A673 (cell line): ENCODE data around the gene SCMH1. TPM values are rescaled to one million over a fixed set of nuclear protein-coding genes. Genes with fewer than 3 reads are reported as not detected.

Experiments
- BruUV-seq: library from RNA; stranded (reverse); fragments of 400-500 nt; replicated peaks from 2 replicates; lab custom pipeline; 2021; lab: Mats Ljungman, UMichigan
- CTCF ChIA-PET: fragments of 300-600 bp; sonication (Branson Sonifier 250); formaldehyde crosslinking; loops from one replicate; lab custom pipeline; 2022; ENCODE audit warnings: antibody characterized with exemption; lab: Charles Lee
- POLR2A ChIA-PET: fragments of 300-600 bp; sonication (Branson Sonifier 250); formaldehyde crosslinking; loops from one replicate; lab custom pipeline; 2022; ENCODE audit warnings: antibody characterized with exemption; ENCODE audit not compliant: low non-redundant PET; lab: Charles Lee
- DNase-seq: peaks from one replicate; pipeline ENCODE4 v3.0.0-alpha.2; 2015; ENCODE audit warnings: low spot score
- H3K27ac ChIP-seq: fragments of 200-600 bp; sonication (generic); 2 replicates; pipeline ENCODE4 v1.5.1; 2016; ENCODE audit warnings: mixed run types, low read depth, mild to moderate bottlenecking, mixed read lengths, antibody characterized with exemption, low read length; ENCODE audit not compliant: poor library complexity, severe bottlenecking
- H3K27me3 ChIP-seq: fragments of 200-600 bp; sonication (generic); replicated peaks from 2 replicates; pipeline ENCODE4 v1.6.1; 2017; ENCODE audit warnings: mixed run types, low read depth, mild to moderate bottlenecking, mixed read lengths, antibody characterized with exemption, low read length; ENCODE audit not compliant: insufficient read depth, poor library complexity
- H3K36me3 ChIP-seq: fragments of 200-600 bp; sonication (generic); 2 replicates; pipeline ENCODE4 v1.6.1; 2016; ENCODE audit warnings: mixed run types, mild to moderate bottlenecking, mixed read lengths, antibody characterized with exemption, low read length; ENCODE audit not compliant: insufficient read depth, poor library complexity, severe bottlenecking
- H3K4me1 ChIP-seq: fragments of 200-600 bp; sonication (generic); 2 replicates; pipeline ENCODE4 v1.6.1; 2017; ENCODE audit warnings: mixed run types, mild to moderate bottlenecking, mixed read lengths, antibody characterized with exemption, low read length; ENCODE audit not compliant: insufficient read depth, poor library complexity, severe bottlenecking
- H3K4me3 ChIP-seq: fragments of 200-600 bp; sonication (generic); 2 replicates; pipeline ENCODE4 v1.5.1; 2016; ENCODE audit warnings: low read depth, mixed run types, mild to moderate bottlenecking, mixed read lengths, low read length; ENCODE audit not compliant: poor library complexity, severe bottlenecking
- H3K9me3 ChIP-seq: fragments of 200-600 bp; sonication (generic); 2 replicates; pipeline ENCODE4 v1.6.1; 2016; ENCODE audit warnings: mixed run types, low read depth, mild to moderate bottlenecking, mixed read lengths, antibody characterized with exemption, low read length; ENCODE audit not compliant: poor library complexity, severe bottlenecking
- CTCF ChIP-seq: fragments of 300-800, 200-600 bp; sonication (generic); conservative IDR thresholded peaks from 2 replicates; pipeline ENCODE4 v1.5.1; 2017; ENCODE audit warnings: low read depth, mild to moderate bottlenecking, antibody characterized with exemption, low read length, moderate library complexity, mixed read lengths
- EZH2 ChIP-seq: fragments of 200-600 bp; sonication (generic); IDR thresholded peaks from 2 replicates; pipeline ENCODE4 v1.6.1; 2017; ENCODE audit warnings: borderline replicate concordance, low read depth, mild to moderate bottlenecking, mixed read lengths, antibody characterized with exemption, low read length; ENCODE audit not compliant: poor library complexity, severe bottlenecking
- intact Hi-C: fragments of 100-400 bp; cut with micrococcal nuclease; formaldehyde crosslinking; loops from one replicate; pipeline ENCODE4 v1.10.0; 2022; ENCODE audit not compliant: unreplicated experiment
- total RNA-seq: library from RNA; stranded (reverse); gene quantifications from 2 replicates; pipeline ENCODE4 v1.2.3, GENCODE V29; 2021

SCMH1 gene
- total RNA-seq, 1 experiment from 2014 or later = 30.4 TPM

GRCh38 chr1:41110736-41111135 is 131.4 kb downstream of the SCMH1 start:
- intact Hi-C loops = no loop called here
- CTCF ChIA-PET = no interaction called here
- Histone ChIP-seq H3K4me3 (no peak overlapping the region), H3K27ac (no peak overlapping the region), H3K9me3 (no peaks in the 10 kb centered on the region), H3K4me1 (peaks cover 11% of the 10 kb centered on the region), H3K27me3 (no peaks in the 10 kb centered on the region), H3K36me3 (no peaks in the 10 kb centered on the region)
- no TSS peak for BruUV-seq
- TF ChIP-seq CTCF (no peak), EZH2 (no peak)
- DNase-seq = no peak
- POLR2A ChIA-PET = no interaction called here

GRCh38 chr1:41110286-41110685 is 131.8 kb downstream of the SCMH1 start:
- no TSS peak for BruUV-seq
- TF ChIP-seq EZH2 (no peak), CTCF (no peak)
- Histone ChIP-seq H3K36me3 (no peaks in the 10 kb centered on the region), H3K27me3 (no peaks in the 10 kb centered on the region), H3K27ac (no peak overlapping the region), H3K4me1 (peaks cover 11% of the 10 kb centered on the region), H3K4me3 (no peak overlapping the region), H3K9me3 (no peaks in the 10 kb centered on the region)
- intact Hi-C loops = no loop called here
- ChIA-PET POLR2A (no interaction called here), CTCF (no interaction called here)
- DNase-seq = no peak

GRCh38 chr1:41109310-41110197 is 132.6 kb downstream of the SCMH1 start:
- peak overlapping the region; percentile 28 for H3K27ac ChIP-seq
- ChIA-PET CTCF (no interaction called here), POLR2A (no interaction called here)
- no peaks in the 10 kb centered on the region for H3K36me3 ChIP-seq
- no TSS peak for BruUV-seq
- intact Hi-C loops = no loop called here
- no peaks in the 10 kb centered on the region for H3K9me3 ChIP-seq
- no peaks in the 10 kb centered on the region for H3K27me3 ChIP-seq
- peaks cover 11% of the 10 kb centered on the region for H3K4me1 ChIP-seq
- peak; percentile 58 for DNase-seq
- TF ChIP-seq EZH2 = no peak
- TF ChIP-seq CTCF = no peak
- no peak overlapping the region for H3K4me3 ChIP-seq
